ENCODE data around the gene BAD. TPM values are rescaled to one million over a fixed set of nuclear protein-coding genes. Genes with fewer than 3 reads are reported as not detected.

The BAD gene
- total RNA-seq, 2 experiments from 2014 or later = 21.2 to 74.2 TPM

- H3K4me3 ChIP-seq (ENCODE audit: low read depth, low read length, poor library complexity, severe bottlenecking) = peak overlapping the region; percentile 72
- H3K27ac ChIP-seq (ENCODE audit: low read depth, low read length, poor library complexity, severe bottlenecking) = peak overlapping the region; percentile 66
- BruUV-seq (replicated peaks) = no TSS peak
- ChIA-PET CTCF (ENCODE audit: unreplicated experiment) (no interaction called here), POLR2A (interaction anchor here (0.7 to 1.0 kb wide), 3 partner anchors 15 to 106 kb away, joined by 4 to 6 read pairs (median 4); no protein-coding TSS in a partner anchor)
- peaks cover 50% of the 10 kb centered on the region for H3K4me1 ChIP-seq (ENCODE audit: insufficient read depth, low read length, poor library complexity, severe bottlenecking)
- intact Hi-C loops (cut with micrococcal nuclease; ENCODE audit: unreplicated experiment) = loop anchor here (1.0 kb wide), 1 partner anchor 11 kb away; no protein-coding TSS in a partner anchor
- peaks cover 8% of the 10 kb centered on the region; the same call in 1 of the 2 replicates for H3K79me2 ChIP-seq (ENCODE audit: insufficient read depth, low read depth, low read length)
- H2AFZ ChIP-seq (ENCODE audit: low read length) = peak overlapping the region; percentile 54; the same call in 1 of the 2 replicates
- peak overlapping the region; percentile 94 for H3K4me2 ChIP-seq (ENCODE audit: low read length)
- no peak for TF ChIP-seq CTCF (conservative IDR thresholded peaks at IDR 0.05; ENCODE audit: low read length)
- H4K20me1 ChIP-seq (ENCODE audit: insufficient read depth, low read length) = no peaks in the 10 kb centered on the region
- H3K9me2 ChIP-seq (ENCODE audit: insufficient read depth, low read length) = no peaks in the 10 kb centered on the region
- no peaks in the 10 kb centered on the region for H3K9me3 ChIP-seq (ENCODE audit: low read length)
- DNase-seq (ENCODE audit: low spot score) = no peak
- H3K36me3 ChIP-seq (ENCODE audit: insufficient read depth, low read length) = peaks cover 4% of the 10 kb centered on the region; the same call in 1 of the 2 replicates
Measured at GRCh38 chr11:64229744-64230170, 54.7 kb downstream of the BAD start.

DNA sequence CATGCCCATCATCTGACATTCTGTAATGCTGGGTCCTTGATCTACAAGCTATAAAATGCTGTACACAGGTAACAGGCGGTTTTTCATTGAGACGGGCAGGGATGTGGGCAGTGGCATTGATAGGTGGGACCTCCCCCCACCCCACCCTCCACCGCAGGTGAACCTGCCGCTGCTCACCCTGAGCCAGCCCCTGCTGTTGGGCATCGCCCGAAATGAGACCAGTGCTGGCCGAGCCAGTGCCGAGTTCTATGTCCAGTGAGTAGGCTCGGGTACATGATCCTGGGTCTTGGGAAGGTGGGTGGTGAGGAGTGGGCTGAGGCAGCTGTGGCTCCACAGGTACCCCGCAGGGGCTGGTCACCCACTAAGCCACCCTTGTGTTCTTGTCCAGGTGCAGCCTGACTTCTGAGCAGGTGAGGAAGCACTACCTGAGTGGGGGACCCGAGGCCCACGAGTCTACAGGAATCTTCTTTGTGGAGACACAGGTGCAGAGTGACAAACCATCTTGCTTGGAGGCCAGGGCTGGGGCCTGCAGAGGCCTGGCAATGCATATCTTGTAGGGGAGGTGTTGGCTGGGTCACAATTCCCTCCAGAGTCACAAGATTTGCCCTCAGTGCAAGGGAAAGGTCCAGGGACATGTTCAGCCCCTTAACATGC lies 55.2 kb downstream of the BAD start:
- peaks cover 50% of the 10 kb centered on the region for H3K4me1 ChIP-seq (ENCODE audit: insufficient read depth, low read length, poor library complexity, severe bottlenecking)
- no TSS peak for BruUV-seq (replicated peaks)
- H3K79me2 ChIP-seq (ENCODE audit: insufficient read depth, low read depth, low read length) = peaks cover 8% of the 10 kb centered on the region; the same call in 1 of the 2 replicates
- H3K4me3 ChIP-seq (ENCODE audit: low read depth, low read length, poor library complexity, severe bottlenecking) = peak overlapping the region; percentile 72
- no peaks in the 10 kb centered on the region for H3K9me2 ChIP-seq (ENCODE audit: insufficient read depth, low read length)
- no peak for TF ChIP-seq CTCF (conservative IDR thresholded peaks at IDR 0.05; ENCODE audit: low read length)
- TF ChIP-seq EZH2phosphoT487 (IDR thresholded peaks at IDR 0.05; ENCODE audit: borderline replicate concordance, low read depth, low read length) = no peak
- peak overlapping the region; percentile 94 for H3K4me2 ChIP-seq (ENCODE audit: low read length)
- CTCF ChIA-PET (ENCODE audit: unreplicated experiment) = no interaction called here
- peak overlapping the region; percentile 66 for H3K27ac ChIP-seq (ENCODE audit: low read depth, low read length, poor library complexity, severe bottlenecking)
- no peaks in the 10 kb centered on the region for H4K20me1 ChIP-seq (ENCODE audit: insufficient read depth, low read length)
- POLR2A ChIA-PET = interaction anchor here (0.7 to 4.4 kb wide), 5 partner anchors 16 to 106 kb away, joined by 3 to 29 read pairs (median 4); partner anchors contain the start of gene FERMT3
- no peak overlapping the region; the same call in 1 of the 2 replicates for H2AFZ ChIP-seq (ENCODE audit: low read length)
- H3K36me3 ChIP-seq (ENCODE audit: insufficient read depth, low read length) = peaks cover 10% of the 10 kb centered on the region; the same call in 1 of the 2 replicates
- intact Hi-C loops (cut with micrococcal nuclease; ENCODE audit: unreplicated experiment) = no loop called here
- no peak for DNase-seq (ENCODE audit: low spot score)
- H3K9me3 ChIP-seq (ENCODE audit: low read length) = no peaks in the 10 kb centered on the region

All from OCI-LY7 (cell line).